ENCODE results near the gene ZNF385C. TPM values are rescaled to one million over a fixed set of nuclear protein-coding genes. Genes with fewer than 3 reads are reported as not detected.
A peak's percentile ranks its signal among the peaks of the same experiment; 100 is the strongest.

ZNF385C gene
- total and polyA plus RNA-seq, 2 of the 13 experiments (the other 11 are each of a cell fraction or from before 2014, with no cell fraction given): 2.3 to 6.1 TPM

- TF ChIP-seq ZNF784 (CRISPR knock-in tag; IDR thresholded peaks at IDR 0.05; ENCODE audit: borderline replicate concordance) (peak; percentile 91; the same call in 1 of the 2 replicates), SIN3B (IDR thresholded peaks at IDR 0.05; ENCODE audit: low read length) (no peak), DPF2 (CRISPR knock-in tag; IDR thresholded peaks at IDR 0.05; ENCODE audit: borderline replicate concordance, low read depth) (0 out of 2 replicates have a peak, but pooled peaks have one; percentile 11), SETDB1 (CRISPR knock-in tag; IDR thresholded peaks at IDR 0.05; ENCODE audit: borderline replicate concordance) (no peak), PHF20 (CRISPR knock-in tag; IDR thresholded peaks at IDR 0.05) (peak; percentile 98), ZNF720 (CRISPR knock-in tag; IDR thresholded peaks at IDR 0.05) (no peak), ZNF333 (CRISPR knock-in tag; IDR thresholded peaks at IDR 0.05; ENCODE audit: borderline replicate concordance) (no peak), TMF1 (CRISPR knock-in tag; IDR thresholded peaks at IDR 0.05; ENCODE audit: low read depth) (peak; percentile 49; the same call in 1 of the 2 replicates), KAT8 (CRISPR knock-in tag; IDR thresholded peaks at IDR 0.05) (peak; percentile 99), U2AF1 (optimal IDR thresholded peaks at IDR 0.05; ENCODE audit: low read depth, low read length) (peak; percentile 98), AGO1 (IDR thresholded peaks at IDR 0.05; ENCODE audit: low read depth, low read length, poor library complexity, severe bottlenecking) (peak; percentile 80), RAD21 (CRISPR knock-in tag; IDR thresholded peaks at IDR 0.05) (peak; percentile 37; the same call in 1 of the 2 replicates), E2F5 (CRISPR knock-in tag; conservative IDR thresholded peaks at IDR 0.05) (no peak), SYNCRIP (IDR thresholded peaks at IDR 0.05; ENCODE audit: insufficient read depth, low read depth, low read length) (no peak), U2AF2 (IDR thresholded peaks at IDR 0.05; ENCODE audit: low read depth, low read length) (no peak), ZNF282 (IDR thresholded peaks at IDR 0.05; ENCODE audit: partially characterized antibody) (no peak), POLR2AphosphoS5 (IDR thresholded peaks at IDR 0.05; ENCODE audit: low read depth, low read length) (peak; percentile 70), ZNF574 (CRISPR knock-in tag; IDR thresholded peaks at IDR 0.05) (peak; percentile 100), POLR2G (IDR thresholded peaks at IDR 0.05; ENCODE audit: low read depth, low read length) (peak; percentile 95)
- TF ChIP-seq, protein P1, sequence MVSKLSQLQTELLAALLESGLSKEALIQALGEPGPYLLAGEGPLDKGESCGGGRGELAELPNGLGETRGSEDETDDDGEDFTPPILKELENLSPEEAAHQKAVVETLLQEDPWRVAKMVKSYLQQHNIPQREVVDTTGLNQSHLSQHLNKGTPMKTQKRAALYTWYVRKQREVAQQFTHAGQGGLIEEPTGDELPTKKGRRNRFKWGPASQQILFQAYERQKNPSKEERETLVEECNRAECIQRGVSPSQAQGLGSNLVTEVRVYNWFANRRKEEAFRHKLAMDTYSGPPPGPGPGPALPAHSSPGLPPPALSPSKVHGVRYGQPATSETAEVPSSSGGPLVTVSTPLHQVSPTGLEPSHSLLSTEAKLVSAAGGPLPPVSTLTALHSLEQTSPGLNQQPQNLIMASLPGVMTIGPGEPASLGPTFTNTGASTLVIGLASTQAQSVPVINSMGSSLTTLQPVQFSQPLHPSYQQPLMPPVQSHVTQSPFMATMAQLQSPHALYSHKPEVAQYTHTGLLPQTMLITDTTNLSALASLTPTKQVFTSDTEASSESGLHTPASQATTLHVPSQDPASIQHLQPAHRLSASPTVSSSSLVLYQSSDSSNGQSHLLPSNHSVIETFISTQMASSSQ (IDR thresholded peaks at IDR 0.05; ENCODE audit: low read depth): no peak
- TF ChIP-seq, protein P1 (CRISPR knock-in tag; IDR thresholded peaks at IDR 0.05; ENCODE audit: borderline replicate concordance): peak; percentile 73; the same call in 1 of the 2 replicates
Measured at GRCh38 chr17:42019509-42020404, 78.5 kb downstream of the ZNF385C start, which contains the start of gene NKIRAS2 (continued).
